K562 (cell line): ENCODE measurements around the gene CD52. TPM values are rescaled to one million over a fixed set of nuclear protein-coding genes. Genes with fewer than 3 reads are reported as not detected.
A peak's percentile ranks its signal among the peaks of the same experiment; 100 is the strongest.

Experiments
- ATAC-seq: fragments of 200-7000 bp; cut with Tn5 transposase; 3 replicates; pipeline ENCODE4 v1.9.1; 2020; ENCODE audit warnings: moderate library complexity
- BruUV-seq: library from RNA; stranded (reverse); fragments of 400-500 nt; replicated peaks from 2 replicates; lab custom pipeline; 2021; lab: Mats Ljungman, UMichigan
- CTCF ChIA-PET: fragments of 300-600 bp; formaldehyde crosslinking; extraction: SDS; loops from one replicate; lab custom pipeline; 2021; ENCODE audit warnings: low intra/inter-chr PET ratio; lab: Yijun Ruan, JAX
- POLR2A ChIA-PET: fragments of 300-600, 350-650 bp; sonication (Branson Sonifier 250); formaldehyde crosslinking; extraction: SDS; loops from one replicate; lab custom pipeline; 2021; ENCODE audit warnings: antibody characterized with exemption, inconsistent platforms; lab: Yijun Ruan, JAX
- DNase-seq, 4 experiments: peaks; one replicate each; pipeline versions ENCODE4 v3.0.0 to v3.0.0-alpha.2; 2011 to 2018; ENCODE audit warnings: low spot score in 3 of 4, mixed read lengths in 3 of 4; ENCODE audit errors: extremely low read depth in 1 of 4
- FAIRE-seq: peaks from 2 replicates; lab custom pipeline; 2011; peaks lifted over from hg19 to GRCh38; lab: Jason Lieb, UNC
- H2AFZ ChIP-seq: 2 replicates; pipeline ENCODE4 v1.6.0; 2011; ENCODE audit warnings: low read depth, low read length, control low read depth, inconsistent platforms
- H3K27ac ChIP-seq: fragments of 200-600 bp; 3 replicates; pipeline ENCODE4 v1.8.0; 2011; ENCODE audit warnings: low read depth, mild to moderate bottlenecking, control low read depth, inconsistent platforms, low read length, moderate library complexity, mixed read lengths; ENCODE audit errors: extremely low read depth
- H3K27me3 ChIP-seq, 2 experiments: fragments of 300-600 bp in 1 of 2; 2 replicates in 1 of 2; 3 replicates in 1 of 2; pipeline versions ENCODE4 v1.6.0 to v1.8.0; 2011; ENCODE audit warnings: inconsistent platforms in 2 of 2, low read length in 2 of 2, mild to moderate bottlenecking in 1 of 2, mixed read lengths in 1 of 2, moderate library complexity in 1 of 2; ENCODE audit not compliant: control insufficient read depth in 2 of 2, insufficient read depth in 2 of 2
- H3K36me3 ChIP-seq: fragments of 300-600 bp; 3 replicates; pipeline ENCODE4 v1.8.0; 2011; ENCODE audit warnings: mild to moderate bottlenecking, low read length, inconsistent platforms; ENCODE audit not compliant: control insufficient read depth, insufficient read depth
- H3K4me1 ChIP-seq, 2 experiments: fragments of 200-600 bp in 1 of 2; replicated peaks in 1 of 2; 2 replicates in 1 of 2; 3 replicates in 1 of 2; pipeline versions ENCODE4 v1.5.1 to v1.8.0; 2011; ENCODE audit warnings: inconsistent platforms in 2 of 2, low read length in 2 of 2, mild to moderate bottlenecking in 1 of 2, mixed read lengths in 1 of 2, moderate library complexity in 1 of 2; ENCODE audit not compliant: control insufficient read depth in 2 of 2, insufficient read depth in 2 of 2
- H3K4me2 ChIP-seq: 2 replicates; pipeline ENCODE4 v1.6.1; 2011; ENCODE audit warnings: low read length, control low read depth, inconsistent platforms, mixed read lengths; ENCODE audit not compliant: insufficient read depth
- H3K4me3 ChIP-seq: fragments of 200-600 bp; sonication (generic), shearing (Covaris generic); 2 replicates; pipeline ENCODE4 v1.5.1; 2016; ENCODE audit warnings: control low read depth, inconsistent platforms
- H3K79me2 ChIP-seq: fragments of 200-600 bp; 3 replicates; pipeline ENCODE4 v1.8.0; 2011; ENCODE audit warnings: low read length, inconsistent platforms; ENCODE audit not compliant: control insufficient read depth, insufficient read depth
- H3K9ac ChIP-seq, 2 experiments: 2 replicates each; pipeline versions ENCODE4 v1.6.0 to v1.6.1; 2011; ENCODE audit warnings: low read depth in 2 of 2, low read length in 2 of 2, control low read depth in 1 of 2, inconsistent platforms in 1 of 2, mild to moderate bottlenecking in 1 of 2, mixed read lengths in 1 of 2; ENCODE audit not compliant: insufficient read depth in 1 of 2
- H3K9me1 ChIP-seq: one replicate; pipeline ENCODE4 v1.6.0; 2011; ENCODE audit warnings: inconsistent platforms, mild to moderate bottlenecking, low read length, moderate library complexity; ENCODE audit not compliant: control insufficient read depth, insufficient read depth
- H3K9me3 ChIP-seq: replicated peaks from 2 replicates; pipeline ENCODE4 v1.5.1; 2011; ENCODE audit warnings: low read depth, low read length, inconsistent platforms; ENCODE audit not compliant: control insufficient read depth, insufficient read depth
- H4K20me1 ChIP-seq: replicated peaks from 2 replicates; pipeline ENCODE4 v1.6.1; 2011; ENCODE audit warnings: low read length, inconsistent platforms, mixed read lengths; ENCODE audit not compliant: control insufficient read depth, insufficient read depth
- DEAF1 ChIP-seq: fragments of 450-650 bp; formaldehyde crosslinking; IDR thresholded peaks from 2 replicates; pipeline ENCODE4 v1.4.0; 2020; ENCODE audit warnings: mild to moderate bottlenecking, moderate library complexity
- FOXP4 ChIP-seq: sonication (generic); formaldehyde crosslinking; IDR thresholded peaks from 2 replicates; pipeline ENCODE4 v1.8.0; 2022; ENCODE audit warnings: mild to moderate bottlenecking, missing genetic modification reagents, borderline replicate concordance
- GTF2A2 ChIP-seq: IDR thresholded peaks from 2 replicates; pipeline ENCODE4 v1.6.1; 2016; ENCODE audit warnings: mild to moderate bottlenecking, missing genetic modification characterization, missing compliant biosample characterization
- HNRNPLL ChIP-seq: fragments of 200-400 bp; formaldehyde crosslinking; IDR thresholded peaks from 2 replicates; pipeline ENCODE4 v1.6.1; 2017; ENCODE audit warnings: low read length, low read depth, mild to moderate bottlenecking; ENCODE audit not compliant: poor library complexity, severe bottlenecking
- PRPF4 ChIP-seq: fragments of 200-400 bp; formaldehyde crosslinking; IDR thresholded peaks from one replicate; pipeline ENCODE4 v1.6.1; 2017; ENCODE audit warnings: low read length, low read depth, mild to moderate bottlenecking; ENCODE audit not compliant: insufficient read depth, poor library complexity, severe bottlenecking
- SRSF3 ChIP-seq: fragments of 200-400 bp; formaldehyde crosslinking; IDR thresholded peaks from 2 replicates; pipeline ENCODE4 v1.6.1; 2016; ENCODE audit warnings: mild to moderate bottlenecking, low read length, moderate library complexity; ENCODE audit not compliant: insufficient read depth
- ZNF584 ChIP-seq: fragments of 200-800 bp; sonication (Bioruptor generic); IDR thresholded peaks from 2 replicates; pipeline ENCODE4 v1.6.1; 2016; ENCODE audit warnings: low read depth, mild to moderate bottlenecking, missing genetic modification characterization, missing compliant biosample characterization
- ZNF696 ChIP-seq: fragments of 250-450 bp; sonication (Bioruptor Pico); conservative IDR thresholded peaks from 2 replicates; pipeline ENCODE4 v1.4.0; 2020; ENCODE audit warnings: mild to moderate bottlenecking, moderate library complexity
- WGBS: fragments of 100-300 bp; shearing (Covaris generic); methylation state at CpG from one replicate; pipeline ENCODE4 v1.1.6; 2016; ENCODE audit warnings: low coverage, mixed read lengths; ENCODE audit not compliant: insufficient coverage; ENCODE audit errors: missing lambda C conversion rate; 5-methylcytosine and 5-hydroxymethylcytosine counted together
- in situ Hi-C: fragments of 300-500 bp; cut with MboI; formaldehyde crosslinking; loops from 4 replicates; pipeline ENCODE4 v1.15.0; 2018; ENCODE audit warnings: inconsistent platforms, mixed read lengths
- intact Hi-C: fragments of 100-400 bp; cut with micrococcal nuclease; formaldehyde crosslinking; loops from 2 replicates; pipeline ENCODE4 v1.14.2; 2022
- polyA plus RNA-seq, 8 experiments: library from polyadenylated mRNA; depleted of rRNA in 4 of 8; stranded (reverse) in 5 of 8; unstranded in 3 of 8; fragments of >200 nt; fragmentation: Nextera tagmentation in 2 of 8; fragmentation: Illumina TruSeq in 1 of 8; extraction: Ambion mirVana in 2 of 8; extraction: Trizol in 1 of 8; gene quantifications; 2 replicates each; pipeline versions ENCODE4 v1.2.1 to v1.2.3, GENCODE V29; 2011 to 2014; ENCODE audit warnings: inconsistent platforms in 1 of 8, missing spikeins in 1 of 8
- total RNA-seq, 7 experiments: library from RNA; depleted of rRNA in 6 of 7; stranded (reverse); fragments of >200 nt in 6 of 7; fragmentation: Illumina TruSeq in 2 of 7; extraction: Trizol in 2 of 7; gene quantifications; 2 replicates each; pipeline versions ENCODE4 v1.2.1 to v1.2.3, GENCODE V29; 2011 to 2021; ENCODE audit warnings: low replicate concordance in 1 of 7
- TF ChIP-seq, protein P1 (sequence below): sonication (generic); formaldehyde crosslinking; IDR thresholded peaks from 2 replicates; pipeline ENCODE4 v1.8.1; 2023; ENCODE audit warnings: mild to moderate bottlenecking, missing genetic modification reagents, moderate library complexity
- TF ChIP-seq, protein P2 (sequence below): fragments of 200-800 bp; sonication (Bioruptor generic); IDR thresholded peaks from 2 replicates; pipeline ENCODE4 v1.6.1; 2017; ENCODE audit warnings: missing genetic modification characterization, missing compliant biosample characterization
- TF ChIP-seq, protein P3 (sequence below): fragments of 250-450 bp; sonication (Bioruptor Pico); IDR thresholded peaks from 2 replicates; pipeline ENCODE4 v1.4.0; 2020

The CD52 gene
- total and polyA plus RNA-seq, 9 of the 15 experiments (the other 6 are each of a cell fraction or from before 2014, with no cell fraction given): 34.9 to 488 (median 173) TPM

GRCh38 chr1:26337206-26337535 lies 19.4 kb downstream of the CD52 start:
- Histone ChIP-seq H3K9ac (peak overlapping the region; percentile 80 to 95), H3K9me3 (no peaks in the 10 kb centered on the region), H3K79me2 (no peaks in the 10 kb centered on the region), H3K9me1 (peaks cover 4% of the 10 kb centered on the region), H4K20me1 (no peaks in the 10 kb centered on the region), H3K27ac (peak overlapping the region; percentile 85), H3K4me3 (no peak overlapping the region), H3K4me1 (peaks cover 14 to 21% of the 10 kb centered on the region in 2 experiments), H3K36me3 (no peaks in the 10 kb centered on the region), H2AFZ (peak overlapping the region; percentile 98), H3K4me2 (peak overlapping the region; percentile 89; the same call in 1 of the 2 replicates), H3K27me3 (no peaks in the 10 kb centered on the region)
- in situ Hi-C loops: no loop called here
- BruUV-seq: no TSS peak
- ATAC-seq: peak; percentile 1; the same call in 2 of the 3 replicates
- 55% methylated on average over 7 of the region's 7 CpGs for WGBS
- POLR2A ChIA-PET: interaction anchor here (0.9 to 3.1 kb wide), 8 partner anchors 10 to 179 kb away, joined by 3 to 24 read pairs (median 5); partner anchors contain the start of gene CD52
- no peak for DNase-seq
- no peak for FAIRE-seq
- intact Hi-C loops: no loop called here
- CTCF ChIA-PET: no interaction called here
- TF ChIP-seq, protein P1, sequence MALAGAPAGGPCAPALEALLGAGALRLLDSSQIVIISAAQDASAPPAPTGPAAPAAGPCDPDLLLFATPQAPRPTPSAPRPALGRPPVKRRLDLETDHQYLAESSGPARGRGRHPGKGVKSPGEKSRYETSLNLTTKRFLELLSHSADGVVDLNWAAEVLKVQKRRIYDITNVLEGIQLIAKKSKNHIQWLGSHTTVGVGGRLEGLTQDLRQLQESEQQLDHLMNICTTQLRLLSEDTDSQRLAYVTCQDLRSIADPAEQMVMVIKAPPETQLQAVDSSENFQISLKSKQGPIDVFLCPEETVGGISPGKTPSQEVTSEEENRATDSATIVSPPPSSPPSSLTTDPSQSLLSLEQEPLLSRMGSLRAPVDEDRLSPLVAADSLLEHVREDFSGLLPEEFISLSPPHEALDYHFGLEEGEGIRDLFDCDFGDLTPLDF: no peak
- TF ChIP-seq HNRNPLL: peak; percentile 4
- TF ChIP-seq PRPF4: no peak
- no peak; the same call in 1 of the 2 replicates for TF ChIP-seq FOXP4
- no peak for TF ChIP-seq ZNF696
- TF ChIP-seq SRSF3: peak; percentile 99; the same call in 1 of the 2 replicates
- no peak for TF ChIP-seq DEAF1 (CRISPR knock-in tag)
- TF ChIP-seq, protein P2, sequence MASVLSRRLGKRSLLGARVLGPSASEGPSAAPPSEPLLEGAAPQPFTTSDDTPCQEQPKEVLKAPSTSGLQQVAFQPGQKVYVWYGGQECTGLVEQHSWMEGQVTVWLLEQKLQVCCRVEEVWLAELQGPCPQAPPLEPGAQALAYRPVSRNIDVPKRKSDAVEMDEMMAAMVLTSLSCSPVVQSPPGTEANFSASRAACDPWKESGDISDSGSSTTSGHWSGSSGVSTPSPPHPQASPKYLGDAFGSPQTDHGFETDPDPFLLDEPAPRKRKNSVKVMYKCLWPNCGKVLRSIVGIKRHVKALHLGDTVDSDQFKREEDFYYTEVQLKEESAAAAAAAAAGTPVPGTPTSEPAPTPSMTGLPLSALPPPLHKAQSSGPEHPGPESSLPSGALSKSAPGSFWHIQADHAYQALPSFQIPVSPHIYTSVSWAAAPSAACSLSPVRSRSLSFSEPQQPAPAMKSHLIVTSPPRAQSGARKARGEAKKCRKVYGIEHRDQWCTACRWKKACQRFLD: peak; percentile 50; the same call in 1 of the 2 replicates
- peak; percentile 88; the same call in 1 of the 2 replicates for TF ChIP-seq ZNF584
- TF ChIP-seq GTF2A2 (tag): peak; percentile 64; the same call in 1 of the 2 replicates
- TF ChIP-seq, protein P3, sequence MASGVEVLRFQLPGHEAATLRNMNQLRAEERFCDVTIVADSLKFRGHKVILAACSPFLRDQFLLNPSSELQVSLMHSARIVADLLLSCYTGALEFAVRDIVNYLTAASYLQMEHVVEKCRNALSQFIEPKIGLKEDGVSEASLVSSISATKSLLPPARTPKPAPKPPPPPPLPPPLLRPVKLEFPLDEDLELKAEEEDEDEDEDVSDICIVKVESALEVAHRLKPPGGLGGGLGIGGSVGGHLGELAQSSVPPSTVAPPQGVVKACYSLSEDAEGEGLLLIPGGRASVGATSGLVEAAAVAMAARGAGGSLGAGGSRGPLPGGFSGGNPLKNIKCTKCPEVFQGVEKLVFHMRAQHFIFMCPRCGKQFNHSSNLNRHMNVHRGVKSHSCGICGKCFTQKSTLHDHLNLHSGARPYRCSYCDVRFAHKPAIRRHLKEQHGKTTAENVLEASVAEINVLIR (CRISPR knock-in tag): no peak
